Effector memory CD4-positive, alpha-beta T cell (primary cell): ENCODE measurements around the gene CFL1.

Experiments
- DNase-seq, 3 donors: peaks; one replicate each; pipeline ENCODE4 v3.0.0-alpha.2; 2020
- H3K27ac ChIP-seq: 2 replicates; pipeline ENCODE4 v1.7.0; 2013; ENCODE audit warnings: mild to moderate bottlenecking, low read length, moderate library complexity; ENCODE audit not compliant: insufficient read depth, poor library complexity, severe bottlenecking
- H3K27me3 ChIP-seq: replicated peaks from 2 replicates; pipeline ENCODE4 v1.7.0; 2013; ENCODE audit warnings: mild to moderate bottlenecking, low read length; ENCODE audit not compliant: insufficient read depth, control insufficient read depth, poor library complexity, severe bottlenecking
- H3K36me3 ChIP-seq: 2 replicates; pipeline ENCODE4 v1.7.0; 2013; ENCODE audit warnings: mild to moderate bottlenecking, low read length, moderate library complexity; ENCODE audit not compliant: control insufficient read depth, insufficient read depth
- H3K4me1 ChIP-seq: 2 replicates; pipeline ENCODE4 v1.7.0; 2013; ENCODE audit warnings: low read length, mild to moderate bottlenecking; ENCODE audit not compliant: control insufficient read depth, insufficient read depth, poor library complexity, severe bottlenecking
- H3K4me3 ChIP-seq: 2 replicates; pipeline ENCODE4 v1.7.0; 2013; ENCODE audit warnings: low read length, low read depth, mild to moderate bottlenecking; ENCODE audit not compliant: insufficient read depth, poor library complexity, severe bottlenecking
- H3K9me3 ChIP-seq: 2 replicates; pipeline ENCODE4 v1.7.0; 2013; ENCODE audit warnings: mild to moderate bottlenecking, low read length, moderate library complexity; ENCODE audit not compliant: control insufficient read depth

Gene CFL1

DNA sequence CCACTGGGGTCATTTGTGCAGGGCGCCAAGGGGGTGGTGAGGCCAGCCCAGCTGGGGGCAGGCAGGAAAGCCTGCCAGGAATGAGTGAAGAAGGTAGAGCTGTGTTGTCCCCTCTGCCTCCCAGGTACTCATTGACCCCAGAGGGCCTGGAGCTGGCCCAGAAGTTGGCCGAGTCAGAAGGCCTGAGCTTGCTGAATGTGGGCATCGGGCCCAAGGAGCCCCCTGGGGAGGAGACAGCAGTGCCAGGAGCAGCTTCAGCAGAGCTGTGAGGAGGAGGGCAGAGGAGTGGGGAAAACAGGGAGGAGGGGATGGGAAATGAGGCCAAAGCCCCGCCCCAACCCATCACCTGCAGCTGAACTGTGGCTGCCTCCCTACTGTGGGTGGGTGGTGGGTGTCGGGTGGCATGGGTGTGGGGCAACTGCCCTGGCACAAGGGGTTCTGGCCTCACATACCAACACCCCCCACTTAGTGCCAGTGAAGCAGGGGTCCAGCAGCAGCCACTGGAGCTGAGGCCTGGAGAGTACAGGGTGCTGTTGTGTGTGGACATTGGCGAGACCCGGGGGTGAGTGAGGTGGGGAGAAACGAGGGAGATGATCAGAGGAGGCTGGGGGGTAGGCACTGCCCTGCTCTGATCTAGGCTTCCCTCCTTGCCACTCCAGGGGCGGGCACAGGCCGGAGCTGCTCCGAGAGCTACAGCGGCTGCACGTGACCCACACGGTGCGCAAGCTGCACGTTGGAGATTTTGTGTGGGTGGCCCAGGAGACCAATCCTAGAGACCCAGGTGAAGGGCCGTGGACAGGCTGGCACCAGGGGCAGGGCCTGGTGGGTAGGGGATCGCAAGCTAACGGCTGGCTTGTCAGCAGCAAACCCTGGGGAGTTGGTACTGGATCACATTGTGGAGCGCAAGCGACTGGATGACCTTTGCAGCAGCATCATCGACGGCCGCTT, 5.2 kb upstream of the CFL1 start:
- Histone ChIP-seq H3K27ac (peak overlapping the region; percentile 2), H3K27me3 (no peaks in the 10 kb centered on the region), H3K9me3 (no peaks in the 10 kb centered on the region), H3K4me1 (peaks cover 26% of the 10 kb centered on the region), H3K4me3 (no peak overlapping the region), H3K36me3 (peaks cover 54% of the 10 kb centered on the region)
- DNase-seq, result no peak

DNA sequence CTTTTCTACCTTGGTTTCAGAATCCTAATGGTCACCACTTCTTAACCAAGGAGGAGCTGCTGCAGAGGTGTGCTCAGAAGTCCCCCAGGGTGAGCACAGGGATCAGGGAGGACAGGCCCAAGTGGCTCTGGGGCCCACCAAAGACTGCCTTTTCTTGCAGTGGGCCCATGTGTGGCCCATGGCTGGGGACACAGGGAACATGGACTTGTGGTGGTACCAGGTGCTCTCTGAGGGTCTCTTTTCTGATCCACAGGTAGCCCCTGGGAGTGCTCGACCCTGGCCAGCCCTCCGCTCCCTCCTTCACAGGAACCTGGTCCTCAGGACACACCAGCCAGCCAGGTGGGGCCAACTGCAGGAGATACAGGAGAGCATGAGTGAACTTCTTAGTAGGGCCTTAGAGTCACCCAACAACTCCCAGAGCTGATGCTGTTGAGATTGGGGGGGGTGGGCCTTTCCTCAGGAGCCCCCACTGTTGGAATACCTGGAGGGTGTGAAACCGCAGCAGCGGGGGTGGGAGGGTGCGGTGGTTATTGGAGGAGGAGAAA, 4.3 kb upstream of the CFL1 start:
- Histone ChIP-seq H3K27ac (no peak overlapping the region), H3K4me1 (peaks cover 26% of the 10 kb centered on the region), H3K36me3 (peaks cover 53% of the 10 kb centered on the region), H3K4me3 (no peak overlapping the region), H3K27me3 (no peaks in the 10 kb centered on the region), H3K9me3 (no peaks in the 10 kb centered on the region)
- DNase-seq, result no peak

DNA sequence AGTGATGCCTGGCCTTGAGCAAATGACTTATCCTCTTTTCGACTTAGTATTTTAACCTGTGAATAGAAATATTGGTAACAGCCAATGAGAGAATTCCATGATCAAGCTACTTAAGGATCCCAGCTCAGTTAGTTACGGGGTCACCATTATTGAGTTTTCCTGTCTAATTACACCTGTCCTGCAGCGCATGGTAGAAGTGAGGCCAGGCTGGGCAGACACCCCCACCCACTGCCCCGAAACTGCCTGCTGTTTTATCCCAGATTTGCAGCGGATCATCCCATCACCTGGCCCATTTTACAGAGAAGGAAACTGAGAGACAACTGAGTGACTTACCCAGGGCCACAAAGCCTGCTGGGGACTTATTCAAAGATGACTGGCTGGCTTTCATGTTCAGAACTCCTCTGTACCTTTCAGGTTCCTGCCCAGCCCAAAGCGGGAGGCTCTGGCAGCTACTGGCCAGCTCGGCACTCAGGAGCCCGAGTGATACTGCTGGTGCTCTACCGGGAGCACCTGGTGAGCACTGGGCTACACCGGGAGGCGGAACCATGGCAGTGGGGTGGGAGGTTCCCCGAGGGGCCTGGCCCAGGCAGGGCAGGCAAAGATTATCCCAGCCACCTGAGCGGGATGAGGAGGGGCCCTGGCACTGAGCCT, 3.7 kb upstream of the CFL1 start:
- Histone ChIP-seq H3K4me1 (peaks cover 28% of the 10 kb centered on the region), H3K27me3 (no peaks in the 10 kb centered on the region), H3K9me3 (no peaks in the 10 kb centered on the region), H3K4me3 (peak overlapping the region; percentile 96), H3K27ac (peak overlapping the region; percentile 86), H3K36me3 (peaks cover 47% of the 10 kb centered on the region)
- DNase-seq, result no peak

DNA sequence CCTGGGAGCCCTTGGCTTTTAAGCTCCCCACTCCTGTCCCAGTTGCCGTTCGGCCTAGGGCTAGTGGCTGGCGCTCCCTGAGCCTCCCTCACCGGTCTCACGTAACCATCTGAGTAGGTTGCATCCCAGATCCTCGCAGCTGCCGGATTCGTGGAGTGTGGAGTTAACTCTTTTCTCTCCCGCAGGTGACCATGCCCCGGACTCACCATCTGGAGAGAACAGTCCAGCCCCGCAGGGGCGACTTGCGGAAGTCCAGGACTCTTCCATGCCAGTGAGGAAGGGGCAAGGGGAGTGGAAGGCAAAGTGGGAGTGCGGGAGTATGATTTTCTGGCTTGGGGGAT, 3.2 kb upstream of the CFL1 start:
- peak overlapping the region; percentile 96 for H3K4me3 ChIP-seq
- H3K36me3 ChIP-seq, result peaks cover 42% of the 10 kb centered on the region
- no peaks in the 10 kb centered on the region for H3K9me3 ChIP-seq
- H3K27me3 ChIP-seq, result no peaks in the 10 kb centered on the region
- H3K4me1 ChIP-seq, result peaks cover 33% of the 10 kb centered on the region
- peak overlapping the region; percentile 86 for H3K27ac ChIP-seq
- no peak for DNase-seq

DNA sequence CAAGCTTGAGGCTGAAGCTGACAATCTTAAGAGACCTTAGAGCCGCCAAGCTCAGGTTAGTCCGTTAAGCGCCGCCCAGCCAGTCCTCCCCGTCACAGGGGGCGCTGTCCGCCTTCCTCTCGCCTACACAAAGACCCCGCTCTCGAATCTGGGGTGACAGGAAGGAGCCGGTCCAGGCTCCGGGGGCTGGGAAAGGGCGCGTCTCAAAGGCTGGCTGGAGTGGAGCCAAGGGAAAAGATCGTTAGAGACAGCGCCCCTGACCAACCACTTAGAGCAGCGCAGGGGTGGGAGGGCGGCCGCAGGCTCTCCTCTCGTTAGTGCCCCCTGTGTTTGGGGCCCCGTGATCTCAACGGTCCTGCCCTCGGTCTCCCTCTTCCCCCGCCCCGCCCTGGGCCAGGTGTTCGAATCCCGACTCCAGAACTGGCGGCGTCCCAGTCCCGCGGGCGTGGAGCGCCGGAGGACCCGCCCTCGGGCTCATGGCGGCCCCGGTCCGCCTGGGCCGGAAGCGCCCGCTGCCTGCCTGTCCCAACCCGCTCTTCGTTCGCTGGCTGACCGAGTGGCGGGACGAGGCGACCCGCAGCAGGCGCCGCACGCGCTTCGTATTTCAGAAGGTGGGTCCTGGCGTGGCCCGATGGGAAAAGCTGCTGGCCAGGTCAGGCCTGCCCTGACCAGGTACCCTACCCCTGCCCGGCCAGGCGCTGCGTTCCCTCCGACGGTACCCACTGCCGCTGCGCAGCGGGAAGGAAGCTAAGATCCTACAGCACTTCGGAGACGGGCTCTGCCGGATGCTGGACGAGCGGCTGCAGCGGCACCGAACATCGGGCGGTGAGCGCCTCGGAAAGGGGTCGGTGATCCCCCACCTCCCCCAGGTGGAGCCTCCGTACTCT, 2.5 kb upstream of the CFL1 start, which contains the start of gene MUS81:
MUS81 (plus strand) TSS at position 156 of the 887 bp plus-strand sequence; CDS start at position 477, 321 bp downstream.
- Histone ChIP-seq H3K4me1 (peaks cover 40% of the 10 kb centered on the region), H3K27me3 (no peaks in the 10 kb centered on the region), H3K27ac (peak within 1 kb of the TSS; percentile 86), H3K4me3 (peak within 1 kb of the TSS; percentile 96), H3K9me3 (no peaks in the 10 kb centered on the region), H3K36me3 (peaks cover 42% of the 10 kb centered on the region)
- peak; percentile 86 to 92 (median 91) for DNase-seq

DNA sequence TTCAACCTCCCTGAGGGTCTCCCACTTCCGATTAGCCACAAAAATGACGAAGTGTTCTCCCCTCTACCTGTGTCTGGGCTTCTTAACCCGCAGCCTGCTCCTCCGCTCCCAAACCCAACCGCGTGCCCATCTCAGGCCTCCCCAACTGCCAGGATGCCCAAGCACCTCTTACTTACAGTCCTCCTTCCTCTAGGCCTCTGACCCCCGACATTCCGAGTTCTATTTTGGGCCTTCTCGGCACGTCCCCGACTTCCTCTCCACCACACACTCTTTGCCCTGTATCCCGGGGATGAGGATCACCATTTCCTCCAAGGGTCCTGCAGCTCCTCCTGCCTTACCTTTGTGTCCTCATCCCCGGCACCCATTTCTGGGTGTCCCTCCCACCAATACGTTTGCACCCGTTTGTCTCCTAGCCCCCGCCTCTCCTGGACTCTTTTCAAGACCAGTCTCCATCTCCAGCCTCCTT, 1.9 kb upstream of the CFL1 start:
- Histone ChIP-seq H3K4me1 (peaks cover 42% of the 10 kb centered on the region), H3K36me3 (peaks cover 42% of the 10 kb centered on the region), H3K9me3 (no peaks in the 10 kb centered on the region), H3K4me3 (peak overlapping the region; percentile 96), H3K27ac (peak overlapping the region; percentile 86), H3K27me3 (no peaks in the 10 kb centered on the region)
- no peak for DNase-seq

DNA sequence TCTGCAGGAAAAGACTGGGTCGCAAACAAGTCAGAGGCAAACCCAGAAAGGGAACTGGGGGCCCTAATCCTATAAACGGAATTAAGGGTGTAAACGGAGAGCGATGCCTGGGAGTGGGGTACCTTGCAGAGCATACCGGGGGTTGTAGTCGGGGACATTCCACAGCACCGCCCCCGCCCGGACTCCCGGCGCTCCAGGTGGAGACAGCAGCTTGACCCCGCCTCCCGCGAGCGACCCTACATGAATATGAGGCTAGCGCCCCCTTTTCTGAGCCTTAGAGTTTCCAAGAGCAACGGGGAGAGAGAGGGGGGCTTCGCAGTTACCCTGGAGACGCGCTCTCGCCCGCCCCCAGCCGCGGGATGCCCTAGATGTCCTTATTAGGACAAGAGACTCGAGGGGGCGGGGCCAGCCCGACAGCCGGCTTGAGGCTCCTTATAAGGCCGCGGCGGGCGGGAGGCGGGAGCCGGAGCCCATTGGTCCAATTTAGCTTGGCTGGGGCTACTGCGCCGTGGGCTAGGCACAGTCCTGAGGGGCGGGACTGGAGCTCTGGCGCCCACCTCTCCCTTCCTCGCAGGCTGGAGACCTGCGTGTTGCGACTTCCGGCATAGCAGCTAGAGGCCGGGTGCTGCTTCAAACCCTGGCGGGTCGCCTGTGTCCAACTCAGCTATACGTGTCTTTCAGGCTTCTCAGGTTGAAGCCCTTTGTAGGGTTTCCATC, 1.3 kb upstream of the CFL1 start:
- H3K4me1 ChIP-seq, result peaks cover 42% of the 10 kb centered on the region
- peak overlapping the region; percentile 96 for H3K4me3 ChIP-seq
- peak; percentile 94 to 96 (median 94) for DNase-seq
- peak overlapping the region; percentile 86 for H3K27ac ChIP-seq
- peaks cover 42% of the 10 kb centered on the region for H3K36me3 ChIP-seq
- H3K9me3 ChIP-seq, result no peaks in the 10 kb centered on the region
- no peaks in the 10 kb centered on the region for H3K27me3 ChIP-seq

DNA sequence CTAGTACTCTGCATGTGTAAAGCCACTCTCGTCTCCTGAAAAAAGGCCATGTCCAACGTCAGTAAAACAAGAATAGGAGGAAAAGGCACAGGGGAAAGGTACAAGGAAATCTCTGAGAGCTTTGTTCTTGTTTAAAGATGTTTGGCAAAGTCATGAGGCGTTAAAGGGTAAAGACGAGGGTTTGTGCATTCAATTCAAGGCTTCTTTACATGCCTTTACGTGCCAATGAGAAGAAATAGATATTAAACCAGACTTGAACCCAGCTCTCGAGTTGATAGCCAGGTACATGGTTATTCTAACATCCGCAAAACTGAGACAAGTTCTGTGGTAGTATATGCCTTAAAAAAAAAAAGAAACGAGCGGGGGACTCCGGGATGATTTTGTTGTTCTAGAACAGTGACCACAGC, 704 bp upstream of the CFL1 start:
- no peak for DNase-seq
- peaks cover 42% of the 10 kb centered on the region for H3K36me3 ChIP-seq

DNA sequence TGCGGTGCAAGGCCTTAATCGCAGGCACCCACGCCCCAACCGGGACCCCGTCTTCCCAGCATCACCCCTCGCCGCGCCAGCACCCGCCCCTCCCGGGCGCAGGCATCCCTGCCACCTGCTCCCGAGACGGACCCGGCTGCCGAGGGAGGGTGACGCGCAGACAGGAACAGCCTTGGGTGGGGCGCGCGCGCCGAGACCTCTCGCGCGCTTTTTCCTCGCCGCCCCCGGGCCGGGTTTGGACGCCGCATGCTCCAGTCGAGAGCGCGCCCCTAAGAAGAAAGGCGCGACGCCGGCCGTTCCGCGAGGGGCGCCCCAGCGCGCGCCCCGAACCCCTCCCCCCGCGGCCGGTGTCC, 504 bp downstream of the CFL1 start:
- H3K4me1 ChIP-seq, result peaks cover 46% of the 10 kb centered on the region
- peak; percentile 29 to 48 (median 47) for DNase-seq
- no peaks in the 10 kb centered on the region for H3K9me3 ChIP-seq
- no peaks in the 10 kb centered on the region for H3K27me3 ChIP-seq
- H3K36me3 ChIP-seq, result peaks cover 42% of the 10 kb centered on the region
- H3K4me3 ChIP-seq, result peak overlapping the region; percentile 96
- peak overlapping the region; percentile 71 for H3K27ac ChIP-seq

More for the DNA sequence above, 704 bp upstream of the CFL1 start:
- no peaks in the 10 kb centered on the region for H3K9me3 ChIP-seq
- peaks cover 44% of the 10 kb centered on the region for H3K4me1 ChIP-seq
- peak overlapping the region; percentile 86 for H3K27ac ChIP-seq
- H3K27me3 ChIP-seq, result no peaks in the 10 kb centered on the region
- peak overlapping the region; percentile 96 for H3K4me3 ChIP-seq
